IPS DF 6.9 (cell line): ENCODE measurements around the gene GAS6.

ENCODE experiments used
- DNase-seq: peaks from one replicate; pipeline ENCODE4 v3.0.0-alpha.2; 2013; ENCODE audit warnings: low read depth, low spot score
- H3K27ac ChIP-seq: one replicate; pipeline ENCODE4 v1.5.1; 2013; ENCODE audit warnings: low read length, control low read depth
- H3K27me3 ChIP-seq: 2 replicates; pipeline ENCODE4 v1.6.1; 2013; ENCODE audit warnings: mild to moderate bottlenecking, low read length; ENCODE audit not compliant: control insufficient read depth, insufficient read depth
- H3K36me3 ChIP-seq: 2 replicates; pipeline ENCODE4 v1.6.1; 2013; ENCODE audit warnings: low read length; ENCODE audit not compliant: control insufficient read depth, insufficient read depth
- H3K4me1 ChIP-seq: 2 replicates; pipeline ENCODE4 v1.6.1; 2013; ENCODE audit warnings: low read length; ENCODE audit not compliant: control insufficient read depth, insufficient read depth
- H3K4me3 ChIP-seq: 2 replicates; pipeline ENCODE4 v1.5.1; 2013; ENCODE audit warnings: mild to moderate bottlenecking, low read length
- H3K9me3 ChIP-seq: 2 replicates; pipeline ENCODE4 v1.6.1; 2013; ENCODE audit warnings: low read length, inconsistent platforms; ENCODE audit not compliant: control insufficient read depth, insufficient read depth
- WGBS: extraction: QIAGEN DNeasy Blood & Tissue Kit; methylation state at CpG from one replicate; pipeline ENCODE4 v1.1.7; 2013; ENCODE audit warnings: mixed read lengths, missing lambda C conversion rate; ENCODE audit not compliant: insufficient read length, insufficient coverage; 5-methylcytosine and 5-hydroxymethylcytosine counted together

The GAS6 gene

GRCh38 chr13:113813749-113814434 is 50.0 kb downstream of the GAS6 start:
- WGBS: no CpG with 5 or more reads among the region's 28 CpGs
- Histone ChIP-seq H3K9me3 (peaks cover 1% of the 10 kb centered on the region; the same call in 1 of the 2 replicates), H3K4me3 (no peak overlapping the region), H3K27ac (no peak overlapping the region), H3K4me1 (no peaks in the 10 kb centered on the region), H3K27me3 (no peaks in the 10 kb centered on the region), H3K36me3 (no peaks in the 10 kb centered on the region)
- no peak for DNase-seq

GRCh38 chr13:113813070-113813748 is 50.7 kb downstream of the GAS6 start:
- Histone ChIP-seq H3K27me3 (no peaks in the 10 kb centered on the region), H3K4me3 (no peak overlapping the region), H3K9me3 (peaks cover 1% of the 10 kb centered on the region; the same call in 1 of the 2 replicates)

GRCh38 chr13:113812178-113813040 is 51.5 kb downstream of the GAS6 start:
- WGBS: no CpG with 5 or more reads among the region's 51 CpGs
- DNase-seq: no peak

More at GRCh38 chr13:113813070-113813748, 50.7 kb downstream of the GAS6 start:
- DNase-seq: no peak
- no peaks in the 10 kb centered on the region for H3K4me1 ChIP-seq
- no peaks in the 10 kb centered on the region for H3K36me3 ChIP-seq
- no CpG with 5 or more reads among the region's 30 CpGs for WGBS
- H3K27ac ChIP-seq: no peak overlapping the region

GRCh38 chr13:113811081-113811928 is 52.6 kb downstream of the GAS6 start:
- Histone ChIP-seq H3K27me3 (no peaks in the 10 kb centered on the region), H3K4me1 (no peaks in the 10 kb centered on the region), H3K27ac (no peak overlapping the region), H3K4me3 (no peak overlapping the region), H3K9me3 (peaks cover 1% of the 10 kb centered on the region; the same call in 1 of the 2 replicates), H3K36me3 (no peaks in the 10 kb centered on the region)
- no CpG with 5 or more reads among the region's 30 CpGs for WGBS
- no peak for DNase-seq

More at GRCh38 chr13:113812178-113813040, 51.5 kb downstream of the GAS6 start:
- H3K4me1 ChIP-seq: no peaks in the 10 kb centered on the region
- no peak overlapping the region for H3K27ac ChIP-seq
- no peaks in the 10 kb centered on the region for H3K36me3 ChIP-seq
- no peak overlapping the region for H3K4me3 ChIP-seq
- H3K9me3 ChIP-seq: peaks cover 1% of the 10 kb centered on the region; the same call in 1 of the 2 replicates
- H3K27me3 ChIP-seq: no peaks in the 10 kb centered on the region

- Histone ChIP-seq H3K27me3 (no peaks in the 10 kb centered on the region), H3K4me1 (no peaks in the 10 kb centered on the region), H3K9me3 (peaks cover 1% of the 10 kb centered on the region; the same call in 1 of the 2 replicates), H3K27ac (no peak overlapping the region), H3K4me3 (no peak overlapping the region), H3K36me3 (no peaks in the 10 kb centered on the region)
- DNase-seq: no peak
- no CpG with 5 or more reads among the region's 14 CpGs for WGBS
These were observed 53.2 kb downstream of the GAS6 start for GRCh38 chr13:113810640-113811039.

- peaks cover 1% of the 10 kb centered on the region; the same call in 1 of the 2 replicates for H3K9me3 ChIP-seq
- H3K27ac ChIP-seq: no peak overlapping the region
- no peaks in the 10 kb centered on the region for H3K27me3 ChIP-seq
- no CpG with 5 or more reads among the region's 2 CpGs for WGBS
- DNase-seq: no peak
- no peaks in the 10 kb centered on the region for H3K4me1 ChIP-seq
- no peaks in the 10 kb centered on the region for H3K36me3 ChIP-seq
- H3K4me3 ChIP-seq: no peak overlapping the region
These were observed 53.9 kb downstream of the GAS6 start for GRCh38 chr13:113809934-113810333.

- Histone ChIP-seq H3K4me3 (no peak overlapping the region), H3K4me1 (no peaks in the 10 kb centered on the region), H3K9me3 (peaks cover 1% of the 10 kb centered on the region; the same call in 1 of the 2 replicates), H3K36me3 (no peaks in the 10 kb centered on the region), H3K27me3 (no peaks in the 10 kb centered on the region), H3K27ac (no peak overlapping the region)
- no peak for DNase-seq
- no CpG with 5 or more reads among the region's 12 CpGs for WGBS
These were observed 55.6 kb downstream of the GAS6 start for GRCh38 chr13:113808058-113808834.

GRCh38 chr13:113806526-113806925 is 57.4 kb downstream of the GAS6 start:
- Histone ChIP-seq H3K4me1 (no peaks in the 10 kb centered on the region), H3K36me3 (no peaks in the 10 kb centered on the region), H3K27ac (no peak overlapping the region), H3K27me3 (no peaks in the 10 kb centered on the region), H3K4me3 (no peak overlapping the region), H3K9me3 (peaks cover 1% of the 10 kb centered on the region; the same call in 1 of the 2 replicates)
- DNase-seq: no peak
- no CpG with 5 or more reads among the region's 13 CpGs for WGBS

GRCh38 chr13:113806104-113806471 is 57.8 kb downstream of the GAS6 start:
- Histone ChIP-seq H3K27ac (no peak overlapping the region), H3K27me3 (no peaks in the 10 kb centered on the region), H3K9me3 (peaks cover 1% of the 10 kb centered on the region; the same call in 1 of the 2 replicates), H3K4me1 (no peaks in the 10 kb centered on the region), H3K4me3 (no peak overlapping the region), H3K36me3 (no peaks in the 10 kb centered on the region)
- no peak for DNase-seq
- WGBS: no CpG with 5 or more reads among the region's 11 CpGs
